NK-92 treated with Interleukin-12 subunit alpha and Interleukin-12 subunit beta, amount 100 ng/mL, for 24 hours (cell line): ENCODE measurements around the gene PCK1.
A peak's percentile ranks its signal among the peaks of the same experiment; 100 is the strongest.

ENCODE experiments used
- DNase-seq: peaks from one replicate; lab custom pipeline; 2025; lab: John Stamatoyannopoulos, UW

PCK1 gene

DNA sequence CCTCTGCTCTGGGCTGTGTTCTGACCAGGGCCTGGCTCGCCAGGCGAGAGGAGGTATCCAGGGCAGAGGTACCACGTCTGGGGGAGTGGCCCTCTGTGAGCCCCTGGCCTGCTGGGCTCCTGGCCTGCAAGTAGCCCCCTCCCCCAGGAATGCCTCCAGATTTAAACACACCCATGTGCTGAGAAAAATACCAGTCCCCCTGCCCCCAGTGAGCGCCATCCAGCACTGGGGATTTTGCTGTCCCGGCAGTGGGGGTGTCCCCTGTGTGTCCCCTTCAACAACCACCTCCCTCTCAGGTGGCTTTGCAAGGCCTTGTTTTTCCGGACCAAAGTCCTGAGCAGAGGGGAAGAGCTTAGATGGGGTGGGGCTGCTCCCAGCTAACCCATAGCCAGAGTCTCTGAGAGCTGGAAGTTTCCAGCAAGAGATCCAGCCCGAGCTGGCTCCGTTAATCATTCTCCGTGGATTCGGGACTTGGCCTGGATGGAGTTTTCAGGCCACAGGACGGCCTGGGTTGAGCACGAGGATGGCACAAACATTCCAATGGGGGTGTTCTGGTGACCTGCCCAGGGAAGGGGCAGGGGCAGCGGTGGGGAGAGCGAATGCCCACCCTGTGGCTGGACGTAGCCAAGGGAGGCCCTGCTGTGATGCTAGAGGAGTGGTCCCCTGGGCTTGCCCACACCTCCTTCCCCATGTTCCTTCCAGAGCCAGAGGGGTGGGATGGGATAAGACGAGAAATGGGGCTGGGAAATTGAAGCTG, 29.0 kb downstream of the PCK1 start:
- no peak for DNase-seq

DNA sequence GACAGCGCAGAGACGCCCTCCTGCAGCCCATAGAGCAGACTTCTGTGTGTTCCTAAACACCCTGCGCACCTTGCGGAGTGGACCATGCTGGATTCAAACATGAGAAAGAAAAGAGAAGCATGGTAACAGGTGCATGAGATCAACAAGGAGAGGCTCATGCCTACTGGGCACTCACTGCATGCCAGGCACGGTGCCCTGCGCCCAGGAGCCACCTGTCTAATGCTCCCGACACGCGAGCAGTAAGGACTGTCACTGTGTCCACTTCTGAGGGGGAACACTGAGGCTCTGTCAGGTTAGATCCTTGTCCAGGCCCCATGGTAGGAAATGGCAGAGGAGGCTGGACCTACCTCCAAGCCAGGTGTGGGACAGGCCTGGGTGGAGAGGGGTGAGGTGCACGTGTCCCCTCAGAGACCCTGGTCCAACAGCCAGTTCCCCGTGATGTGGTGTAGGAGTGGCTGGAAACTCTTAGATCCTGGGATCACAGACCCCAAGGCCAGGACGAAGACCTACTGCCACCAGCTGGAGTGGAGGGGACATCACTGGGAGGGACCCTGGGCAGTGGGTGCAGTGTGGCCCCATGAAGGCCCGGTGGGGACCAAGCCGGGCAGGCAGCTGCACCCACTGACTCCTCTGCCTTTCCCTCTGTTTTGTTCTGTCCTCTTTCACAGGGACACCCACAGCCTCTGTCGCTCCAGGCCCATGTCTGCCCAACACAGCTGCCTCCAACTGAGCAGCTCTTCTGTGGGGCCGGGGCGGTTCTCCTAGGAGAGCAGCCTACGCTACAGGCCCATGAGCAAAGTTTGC, 29.8 kb downstream of the PCK1 start:
- no peak for DNase-seq

- no peak for DNase-seq
These were observed 30.6 kb downstream of the PCK1 start for GRCh38 chr20:57591289-57592229.

- no peak for DNase-seq
These were observed 31.6 kb downstream of the PCK1 start for GRCh38 chr20:57592263-57593092.

DNA sequence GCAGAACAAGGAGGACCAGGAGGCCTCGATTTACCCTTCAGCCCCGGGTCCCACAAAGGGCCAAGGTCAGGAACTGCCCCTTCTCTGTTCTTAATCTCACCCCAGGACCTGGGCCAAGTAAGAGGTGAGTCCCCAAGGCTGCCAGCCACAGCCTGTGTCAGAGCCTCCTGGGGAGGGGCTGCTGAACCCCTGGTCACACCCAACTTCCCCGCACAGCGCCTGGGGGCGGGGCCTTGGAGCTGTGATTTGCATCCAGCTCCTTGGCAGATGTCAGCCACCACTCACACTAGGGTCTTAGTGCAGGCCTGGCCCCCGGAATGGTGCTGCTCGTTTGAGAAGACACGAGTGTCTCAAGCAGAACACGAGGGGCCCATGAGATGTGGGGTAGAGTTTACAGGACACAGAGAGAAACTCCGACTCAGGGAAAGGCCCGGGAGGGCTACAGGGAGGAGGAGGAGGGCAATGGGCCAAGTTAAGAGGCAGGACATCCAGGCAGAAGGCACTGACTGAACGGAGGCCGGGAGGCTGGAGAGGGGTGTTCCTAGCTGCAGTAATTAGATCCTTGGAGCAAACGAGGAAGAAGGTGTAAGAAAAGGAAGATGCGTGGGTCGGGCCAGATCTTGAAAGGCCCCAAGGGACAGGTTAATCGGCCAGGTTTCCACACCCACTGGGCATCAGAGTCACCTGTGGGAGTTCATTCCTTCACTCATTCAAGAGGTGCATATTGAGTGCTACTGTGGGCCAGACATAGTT, 32.4 kb downstream of the PCK1 start:
- DNase-seq: no peak

DNA sequence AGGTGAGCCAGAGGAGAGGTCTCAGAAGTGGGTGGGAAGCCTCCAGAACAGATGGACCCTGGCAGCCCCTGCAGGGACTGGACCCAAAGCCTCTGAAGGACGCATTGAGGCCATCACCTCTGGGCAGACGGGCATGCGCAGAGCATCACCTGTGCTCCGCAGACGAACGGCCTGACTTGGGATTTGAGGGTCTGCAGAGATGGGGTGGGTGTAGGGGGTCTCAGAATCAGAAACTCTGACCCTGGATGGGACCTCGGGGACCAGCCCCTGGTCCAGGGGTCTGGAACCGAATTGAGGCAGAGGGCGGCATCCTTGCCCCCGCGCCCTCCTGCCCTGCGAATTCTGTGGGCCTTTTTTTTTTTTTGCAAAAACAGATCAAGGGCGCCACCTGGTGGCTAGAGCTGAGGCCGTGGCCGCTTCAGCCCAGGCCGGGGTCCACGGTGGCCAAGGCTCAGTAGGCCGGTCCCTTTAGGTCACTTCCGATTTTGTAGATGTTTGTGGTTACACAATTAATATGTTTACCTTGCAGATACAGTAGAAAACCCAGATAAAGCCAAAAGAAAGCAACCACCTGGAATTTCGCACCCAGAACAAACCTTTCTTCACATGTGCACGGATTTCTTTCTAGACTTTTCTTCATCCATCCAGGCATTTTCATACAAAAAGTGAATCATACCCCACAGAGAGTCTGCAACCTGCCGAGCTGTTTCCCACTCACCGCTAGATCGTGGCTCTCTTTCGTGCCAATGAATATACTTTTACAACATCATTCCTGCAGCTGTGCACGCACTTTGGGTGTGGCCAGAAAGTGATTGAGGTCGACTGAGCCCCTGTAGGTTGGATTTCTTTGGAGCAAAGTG, 33.4 kb downstream of the PCK1 start:
- no peak for DNase-seq

DNA sequence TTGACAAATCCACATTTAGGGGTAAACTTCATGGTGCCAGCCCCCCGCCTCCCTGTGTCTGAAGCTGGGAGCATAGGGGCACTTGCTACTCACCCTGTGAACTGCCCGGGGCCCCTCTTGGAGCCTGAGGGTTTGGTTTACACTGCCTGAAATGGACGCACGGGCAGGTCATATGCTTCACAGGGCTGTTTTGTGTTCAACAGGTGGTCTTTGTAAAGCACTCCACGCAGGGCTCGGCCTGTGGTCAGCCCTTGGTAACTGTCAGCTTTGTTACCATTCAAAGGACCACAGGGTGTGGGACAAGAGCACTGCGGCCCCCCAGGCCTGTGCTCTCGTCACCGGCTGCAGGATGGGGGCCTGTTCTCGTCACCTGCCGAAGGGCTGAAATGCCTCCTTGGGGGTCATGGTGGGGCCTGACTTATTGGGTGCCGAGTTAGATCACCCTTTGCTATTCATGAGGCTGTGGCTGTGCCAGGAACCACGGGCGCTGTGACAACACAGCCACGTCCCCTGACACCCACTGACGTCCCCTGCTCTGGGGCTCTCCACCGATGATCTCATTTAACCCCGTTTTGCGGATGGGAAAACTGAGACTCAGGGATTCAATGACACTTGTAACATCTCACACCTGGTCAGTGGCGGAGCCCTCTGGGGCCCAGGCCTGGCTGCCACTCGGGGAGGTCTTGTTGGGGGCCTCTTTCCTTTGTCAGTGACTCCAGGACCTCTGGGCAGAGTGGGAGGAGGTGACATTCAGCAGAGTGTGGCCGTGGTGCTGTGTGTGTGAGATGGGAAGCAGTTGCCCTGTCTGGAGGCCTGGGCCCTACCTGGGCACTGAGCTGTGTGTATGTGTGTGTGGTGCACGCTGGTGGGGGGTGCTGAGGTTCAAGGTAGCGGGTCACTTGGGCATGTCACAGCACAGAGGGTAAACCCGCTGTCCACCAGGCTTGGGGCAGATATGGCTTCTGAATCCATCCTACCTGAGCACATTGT, 34.4 kb downstream of the PCK1 start:
- no peak for DNase-seq

- DNase-seq: no peak
These were observed 35.4 kb downstream of the PCK1 start for GRCh38 chr20:57596358-57596757.

DNA sequence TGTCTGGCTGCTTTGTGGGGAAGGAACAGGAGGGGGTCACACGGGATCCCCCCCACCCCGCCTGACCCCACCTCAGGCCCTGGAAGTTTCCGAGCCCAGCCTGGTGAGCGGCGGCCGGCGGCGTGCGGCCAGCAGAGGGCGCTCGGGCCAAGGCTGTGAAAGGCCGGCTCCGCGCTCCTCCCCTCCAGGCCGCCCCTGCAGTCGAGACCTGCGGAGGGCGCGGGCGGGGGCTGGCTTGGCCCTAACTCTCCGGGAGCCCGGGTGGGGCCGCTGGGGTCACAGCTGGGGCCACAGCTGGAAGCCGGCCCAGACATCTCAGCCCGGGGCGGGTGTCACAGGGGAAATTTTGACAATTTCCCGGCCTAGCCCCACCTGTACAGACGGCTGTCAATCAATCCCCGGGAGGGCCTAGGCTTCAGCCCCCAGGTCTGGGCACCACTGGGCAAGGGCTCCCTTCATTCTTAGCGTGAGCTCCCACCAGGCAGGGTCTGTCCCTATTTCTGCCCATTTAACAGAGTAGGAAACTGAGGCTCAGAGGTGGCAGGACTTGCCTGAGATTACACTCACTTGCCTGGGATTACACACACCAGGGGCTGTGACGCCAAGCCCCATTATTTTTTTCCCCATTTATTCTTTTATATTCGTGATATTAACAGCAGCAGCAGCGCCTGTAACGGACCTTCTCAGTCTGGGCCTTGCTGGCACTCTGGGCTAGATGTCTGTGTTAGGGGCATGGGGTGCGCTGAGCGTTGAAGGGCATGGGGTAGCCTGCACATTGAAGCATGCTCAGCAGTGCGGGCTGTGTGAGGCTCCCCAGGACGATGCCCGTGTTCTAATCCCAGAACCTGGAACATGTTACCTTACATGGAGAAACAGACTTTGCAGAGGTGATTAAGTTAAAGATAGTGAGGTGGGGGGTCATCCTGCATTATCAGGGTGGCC, 36.4 kb downstream of the PCK1 start:
- DNase-seq: peak; percentile 37

- DNase-seq: no peak
These were observed 37.1 kb downstream of the PCK1 start for GRCh38 chr20:57598060-57598459.

GRCh38 chr20:57598491-57598890, 37.6 kb downstream of the PCK1 start:
- no peak for DNase-seq

- DNase-seq: no peak
These were observed 39.7 kb downstream of the PCK1 start for GRCh38 chr20:57600320-57601210.

DNA sequence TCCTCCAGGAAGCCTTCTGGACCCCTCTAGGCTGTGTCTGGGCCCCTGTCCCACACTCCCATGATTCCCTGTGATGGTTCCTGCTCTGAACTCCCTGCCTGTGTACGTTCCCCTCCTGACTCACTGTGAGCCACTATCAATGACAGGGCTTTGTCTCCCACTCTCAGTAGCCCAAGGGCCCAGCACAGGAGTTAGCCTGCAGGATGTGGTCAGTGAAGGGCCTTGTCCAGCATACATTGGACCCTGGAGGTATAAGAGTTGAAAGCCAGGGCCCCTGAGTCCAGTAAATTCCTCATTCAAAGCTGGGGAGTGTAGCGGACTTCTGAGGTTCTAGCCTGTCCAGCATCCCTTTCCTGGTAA, 40.3 kb downstream of the PCK1 start:
- no peak for DNase-seq

DNA sequence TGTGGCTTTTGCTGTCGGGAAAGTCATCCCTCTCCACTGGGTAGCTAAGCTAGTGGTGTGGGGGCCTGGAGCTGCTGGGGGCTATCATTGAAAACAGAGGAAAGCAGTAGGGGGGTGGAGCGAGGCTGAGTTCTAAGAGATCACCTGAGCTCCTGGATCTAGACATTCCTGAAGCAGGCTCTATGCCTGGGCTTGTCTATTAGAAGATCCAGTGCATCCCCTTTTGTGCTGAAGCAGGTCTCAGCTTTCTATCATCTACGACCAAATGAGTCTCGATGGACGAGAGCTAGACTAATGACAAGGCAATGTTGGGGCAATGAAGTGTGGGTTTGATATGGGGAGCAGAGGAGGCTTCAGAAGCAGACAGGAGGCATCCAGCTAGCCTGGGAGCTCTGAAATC, 40.8 kb downstream of the PCK1 start:
- DNase-seq: no peak

DNA sequence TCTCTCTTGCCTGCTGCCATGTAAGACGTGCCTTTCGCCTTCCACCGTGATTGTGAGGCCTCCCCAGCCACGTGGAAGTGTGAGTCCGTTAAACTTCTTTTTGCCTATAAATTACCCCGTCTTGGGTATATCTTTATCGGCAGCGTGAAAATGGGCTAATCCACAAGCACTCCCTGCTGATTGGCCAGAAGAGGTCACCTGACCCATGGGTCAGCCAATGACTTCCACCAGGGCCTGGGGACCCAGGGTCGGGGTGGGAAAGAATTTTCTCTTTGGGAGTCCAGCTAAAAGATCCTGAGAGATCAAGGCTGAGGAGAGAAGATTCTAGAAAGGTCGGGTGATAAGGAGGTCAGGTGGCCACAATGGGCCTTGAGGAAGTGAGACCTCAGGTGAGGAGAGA, 42.2 kb downstream of the PCK1 start:
- no peak for DNase-seq

DNA sequence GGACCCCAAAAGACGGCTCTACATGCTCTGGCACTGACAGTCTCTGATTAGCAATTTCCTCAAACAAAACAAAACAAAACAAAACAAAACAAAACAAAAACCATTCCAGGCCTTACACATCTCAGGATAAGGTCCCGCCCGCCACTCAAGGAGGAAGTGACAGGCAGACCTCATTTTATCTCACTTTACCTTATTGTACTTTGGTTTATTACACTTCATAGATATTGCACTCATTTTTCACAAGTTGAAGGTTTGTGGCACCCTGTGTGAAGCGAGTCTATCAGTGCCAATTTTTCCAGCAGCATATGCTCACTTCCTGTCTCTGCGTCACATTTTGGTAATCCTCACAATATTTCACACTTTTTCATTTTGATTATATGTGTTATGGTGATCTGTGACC, 44.1 kb downstream of the PCK1 start:
- no peak for DNase-seq
